ENCODE measurements around the gene ZNF778. TPM values are rescaled to one million over a fixed set of nuclear protein-coding genes. Genes with fewer than 3 reads are reported as not detected.

The ZNF778 gene
- total RNA-seq, 2 donors from 2014 or later, result 13.0 to 16.3 TPM

DNA sequence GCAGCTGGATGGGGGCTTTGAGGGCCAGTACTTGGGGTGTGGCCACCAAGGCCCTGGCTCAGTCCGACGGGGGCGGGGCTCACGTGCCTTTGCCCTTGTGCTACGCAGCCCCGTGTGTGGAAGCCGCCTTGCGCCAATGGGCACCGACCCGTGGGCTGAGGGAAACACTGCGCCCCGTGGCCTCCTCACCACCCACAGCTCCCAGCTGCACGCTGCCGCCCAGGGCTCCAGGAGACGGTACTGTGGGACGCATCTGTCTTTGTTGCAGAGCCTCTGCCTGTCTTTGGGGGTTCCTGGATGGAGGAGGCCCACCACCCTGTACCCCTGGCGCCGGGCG, 38.4 kb upstream of the ZNF778 start:
- no peak overlapping the region for H3K9ac ChIP-seq (ENCODE audit: extremely low read depth, low read length, poor library complexity, severe bottlenecking)
- H3K4me1 Mint-ChIP-seq, result no peaks in the 10 kb centered on the region
- H3K27ac ChIP-seq (ENCODE audit: low read depth, low read length), result no peak overlapping the region
- 92% methylated on average over 8 to 19 of the region's 19 CpGs for WGBS, 2 experiments (ENCODE audit: insufficient coverage in 1 of 2, insufficient read length in 1 of 2)
- TF ChIP-seq, protein P1, sequence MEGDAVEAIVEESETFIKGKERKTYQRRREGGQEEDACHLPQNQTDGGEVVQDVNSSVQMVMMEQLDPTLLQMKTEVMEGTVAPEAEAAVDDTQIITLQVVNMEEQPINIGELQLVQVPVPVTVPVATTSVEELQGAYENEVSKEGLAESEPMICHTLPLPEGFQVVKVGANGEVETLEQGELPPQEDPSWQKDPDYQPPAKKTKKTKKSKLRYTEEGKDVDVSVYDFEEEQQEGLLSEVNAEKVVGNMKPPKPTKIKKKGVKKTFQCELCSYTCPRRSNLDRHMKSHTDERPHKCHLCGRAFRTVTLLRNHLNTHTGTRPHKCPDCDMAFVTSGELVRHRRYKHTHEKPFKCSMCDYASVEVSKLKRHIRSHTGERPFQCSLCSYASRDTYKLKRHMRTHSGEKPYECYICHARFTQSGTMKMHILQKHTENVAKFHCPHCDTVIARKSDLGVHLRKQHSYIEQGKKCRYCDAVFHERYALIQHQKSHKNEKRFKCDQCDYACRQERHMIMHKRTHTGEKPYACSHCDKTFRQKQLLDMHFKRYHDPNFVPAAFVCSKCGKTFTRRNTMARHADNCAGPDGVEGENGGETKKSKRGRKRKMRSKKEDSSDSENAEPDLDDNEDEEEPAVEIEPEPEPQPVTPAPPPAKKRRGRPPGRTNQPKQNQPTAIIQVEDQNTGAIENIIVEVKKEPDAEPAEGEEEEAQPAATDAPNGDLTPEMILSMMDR (conservative IDR thresholded peaks at IDR 0.05), result no peak
- no peak overlapping the region for H3K4me3 ChIP-seq (ENCODE audit: low read length)
- H3K9me3 ChIP-seq (ENCODE audit: control insufficient read depth, low read length), result no peaks in the 10 kb centered on the region
- H3K36me3 Mint-ChIP-seq (ENCODE audit: low read depth), result no peaks in the 10 kb centered on the region
- H3K36me3 ChIP-seq (ENCODE audit: control insufficient read depth, insufficient read depth, low read length), result no peaks in the 10 kb centered on the region
- H3K27me3 ChIP-seq (ENCODE audit: control insufficient read depth, insufficient read depth, low read length, poor library complexity, severe bottlenecking), result no peaks in the 10 kb centered on the region
- DNase-seq, result no peak
- no peak overlapping the region for H3K27ac Mint-ChIP-seq
- H3K27me3 Mint-ChIP-seq (ENCODE audit: insufficient read depth), result peaks cover 7% of the 10 kb centered on the region
- no peaks in the 10 kb centered on the region for H3K4me1 ChIP-seq (ENCODE audit: control insufficient read depth, insufficient read depth, low read length)
- H3K9me3 Mint-ChIP-seq, result no peaks in the 10 kb centered on the region
- no peak overlapping the region for H3K4me3 Mint-ChIP-seq

DNA sequence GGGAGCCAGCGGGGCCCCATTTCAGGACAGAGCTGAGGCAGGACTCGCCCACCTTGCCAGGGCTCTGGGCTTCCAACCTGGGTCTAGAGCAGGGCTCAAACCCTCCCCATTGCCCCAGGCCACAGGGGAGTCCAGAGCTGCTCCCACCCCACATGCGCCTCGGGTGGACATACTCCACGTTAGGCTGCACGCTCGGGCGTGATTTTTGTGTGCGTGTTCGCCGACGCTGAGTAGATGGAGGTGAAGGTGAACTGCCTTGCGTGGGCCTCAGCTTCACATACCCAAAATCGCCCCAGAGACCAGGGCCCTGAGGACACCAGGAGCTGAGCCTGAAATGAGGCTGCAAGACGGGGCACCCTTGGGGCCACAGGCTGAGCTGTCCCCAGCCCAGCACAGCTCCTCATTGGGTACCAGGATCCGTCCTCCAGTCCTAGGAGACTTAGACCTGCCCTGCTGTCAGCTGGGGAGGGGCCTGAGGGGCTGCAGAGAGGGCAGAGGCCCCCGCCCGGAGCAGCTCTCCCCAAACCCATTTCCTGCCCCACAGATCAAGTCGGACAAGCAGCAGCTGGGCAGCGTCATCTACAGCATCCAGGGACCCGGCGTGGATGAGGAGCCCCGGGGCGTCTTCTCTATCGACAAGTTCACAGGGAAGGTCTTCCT, 37.7 kb upstream of the ZNF778 start:
- H3K4me3 Mint-ChIP-seq, result no peak overlapping the region
- Histone ChIP-seq H3K27me3 (ENCODE audit: control insufficient read depth, insufficient read depth, low read length, poor library complexity, severe bottlenecking) (no peaks in the 10 kb centered on the region), H3K27ac (ENCODE audit: low read depth, low read length) (no peak overlapping the region), H3K9ac (ENCODE audit: extremely low read depth, low read length, poor library complexity, severe bottlenecking) (no peak overlapping the region), H3K4me1 (ENCODE audit: control insufficient read depth, insufficient read depth, low read length) (no peaks in the 10 kb centered on the region), H3K4me3 (ENCODE audit: low read length) (no peak overlapping the region), H3K36me3 (ENCODE audit: control insufficient read depth, insufficient read depth, low read length) (no peaks in the 10 kb centered on the region), H3K9me3 (ENCODE audit: control insufficient read depth, low read length) (no peaks in the 10 kb centered on the region)
- no peak overlapping the region for H3K27ac Mint-ChIP-seq
- 84 to 93% methylated on average over 10 to 25 of the region's 25 CpGs for WGBS, 2 experiments (ENCODE audit: insufficient coverage in 1 of 2, insufficient read length in 1 of 2)
- TF ChIP-seq, protein P1 (conservative IDR thresholded peaks at IDR 0.05), result no peak
- H3K27me3 Mint-ChIP-seq (ENCODE audit: insufficient read depth), result peaks cover 5% of the 10 kb centered on the region
- no peaks in the 10 kb centered on the region for H3K4me1 Mint-ChIP-seq
- DNase-seq, result no peak
- H3K36me3 Mint-ChIP-seq (ENCODE audit: low read depth), result no peaks in the 10 kb centered on the region
- H3K9me3 Mint-ChIP-seq, result no peaks in the 10 kb centered on the region

DNA sequence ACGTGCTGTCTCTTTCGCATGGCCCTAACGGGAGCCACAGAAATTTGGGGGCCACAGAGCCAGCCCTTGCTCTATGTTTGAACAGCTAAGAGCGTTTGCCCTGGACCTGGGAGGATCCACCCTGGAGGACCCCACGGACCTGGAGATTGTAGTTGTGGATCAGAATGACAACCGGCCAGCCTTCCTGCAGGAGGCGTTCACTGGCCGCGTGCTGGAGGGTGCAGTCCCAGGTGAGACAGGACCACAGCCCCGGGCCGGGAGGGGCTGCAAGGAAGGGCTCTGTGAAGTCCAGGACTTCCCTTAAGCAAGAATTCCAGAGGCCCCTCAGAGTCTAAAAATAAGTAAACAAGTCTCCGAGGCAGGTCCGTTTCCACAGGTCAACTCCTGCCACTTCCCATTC, 34.0 kb upstream of the ZNF778 start:
- Histone ChIP-seq H3K4me3 (ENCODE audit: low read length) (no peak overlapping the region), H3K4me1 (ENCODE audit: control insufficient read depth, insufficient read depth, low read length) (no peaks in the 10 kb centered on the region), H3K9me3 (ENCODE audit: control insufficient read depth, low read length) (no peaks in the 10 kb centered on the region), H3K27ac (ENCODE audit: low read depth, low read length) (no peak overlapping the region), H3K9ac (ENCODE audit: extremely low read depth, low read length, poor library complexity, severe bottlenecking) (no peak overlapping the region), H3K36me3 (ENCODE audit: control insufficient read depth, insufficient read depth, low read length) (no peaks in the 10 kb centered on the region), H3K27me3 (ENCODE audit: control insufficient read depth, insufficient read depth, low read length, poor library complexity, severe bottlenecking) (no peaks in the 10 kb centered on the region)
- no peaks in the 10 kb centered on the region for H3K4me1 Mint-ChIP-seq
- no peak overlapping the region for H3K27ac Mint-ChIP-seq
- peaks cover 9% of the 10 kb centered on the region for H3K27me3 Mint-ChIP-seq (ENCODE audit: insufficient read depth)
- no peak for DNase-seq
- H3K36me3 Mint-ChIP-seq (ENCODE audit: low read depth), result no peaks in the 10 kb centered on the region
- H3K9me3 Mint-ChIP-seq, result no peaks in the 10 kb centered on the region
- H3K4me3 Mint-ChIP-seq, result no peak overlapping the region
- TF ChIP-seq, protein P1 (conservative IDR thresholded peaks at IDR 0.05), result peak; percentile 25
- 78 to 84% methylated on average over 9 to 13 of the region's 13 CpGs for WGBS, 2 experiments (ENCODE audit: insufficient coverage in 1 of 2, insufficient read length in 1 of 2)
